Tibial nerve (tissue), 4 donors: ENCODE data around the gene NAT8L.

Source experiments
- CTCF ChIP-seq, 5 experiments: fragments of 200-600 bp in 3 of 5; fragments of 450-650 bp in 2 of 5; sonication (generic) in 3 of 5; IDR thresholded peaks; one replicate each; pipeline ENCODE4 v1.5.1; 2016 to 2019; ENCODE audit warnings: antibody characterized with exemption in 5 of 5, mild to moderate bottlenecking in 3 of 5, moderate library complexity in 2 of 5
- EP300 ChIP-seq, 2 donors: sonication (generic); formaldehyde crosslinking; IDR thresholded peaks; one replicate each; pipeline ENCODE4 v1.6.1; 2017; ENCODE audit warnings: antibody characterized with exemption in 2 of 2, mild to moderate bottlenecking in 1 of 2
- POLR2A ChIP-seq, 2 donors: fragments of 450-650 bp; IDR thresholded peaks; one replicate each; pipeline ENCODE4 v1.6.1; 2017; ENCODE audit warnings: antibody characterized with exemption in 2 of 2, mild to moderate bottlenecking in 2 of 2, moderate library complexity in 2 of 2

- TF ChIP-seq CTCF (IDR thresholded peaks at IDR 0.05) = no peak
- TF ChIP-seq POLR2A (IDR thresholded peaks at IDR 0.05) = no peak
- no peak for TF ChIP-seq EP300 (IDR thresholded peaks at IDR 0.05)
Observed at GRCh38 chr4:2093265-2093664, 34.1 kb downstream of the NAT8L start.
